H1 (cell line): ENCODE data around the gene SQOR. TPM values are rescaled to one million over a fixed set of nuclear protein-coding genes. Genes with fewer than 3 reads are reported as not detected.

Experiments
- CTCF ChIA-PET: fragments of 300-600 bp; sonication (Branson Sonifier 250); formaldehyde crosslinking; loops from one replicate; lab custom pipeline; 2021; ENCODE audit not compliant: partially characterized antibody; lab: Charles Lee
- POLR2A ChIA-PET: fragments of 300-600 bp; sonication (Branson Sonifier 250); formaldehyde crosslinking; loops from one replicate; lab custom pipeline; 2021; ENCODE audit warnings: inconsistent platforms; ENCODE audit not compliant: partially characterized antibody; lab: Charles Lee
- DNase-seq, 2 experiments: peaks; one replicate each; pipeline versions ENCODE4 v3.0.0 to v3.0.0-alpha.2; 2010 to 2022; ENCODE audit warnings: low spot score in 2 of 2, low read depth in 1 of 2, mixed read lengths in 1 of 2
- FAIRE-seq: peaks from 2 replicates; lab custom pipeline; 2011; peaks lifted over from hg19 to GRCh38; lab: Jason Lieb, UNC
- H2AFZ ChIP-seq: 2 replicates; pipeline ENCODE4 v1.8.1; 2012; ENCODE audit warnings: low read length, inconsistent platforms
- H2AK5ac ChIP-seq: 2 replicates; pipeline ENCODE4 v1.6.1; 2013; ENCODE audit warnings: low read depth, low read length
- H2BK120ac ChIP-seq: replicated peaks from 2 replicates; pipeline ENCODE3; 2013; ENCODE audit warnings: low read depth, low read length, inconsistent platforms
- H2BK12ac ChIP-seq: 2 replicates; pipeline ENCODE4 v1.6.1; 2013; ENCODE audit warnings: low read depth, low read length
- H2BK15ac ChIP-seq: 2 replicates; pipeline ENCODE4 v1.6.1; 2013; ENCODE audit warnings: low read length
- H2BK20ac ChIP-seq: 2 replicates; pipeline ENCODE4 v1.6.1; 2013; ENCODE audit warnings: low read length
- H2BK5ac ChIP-seq: 2 replicates; pipeline ENCODE4 v1.6.1; 2013; ENCODE audit warnings: low read depth, low read length
- H3K14ac ChIP-seq: 2 replicates; pipeline ENCODE4 v1.6.1; 2013; ENCODE audit warnings: inconsistent platforms; ENCODE audit not compliant: insufficient read length
- H3K18ac ChIP-seq: 2 replicates; pipeline ENCODE4 v1.6.1; 2013; ENCODE audit warnings: low read length; ENCODE audit errors: extremely low read depth
- H3K23ac ChIP-seq: 2 replicates; pipeline ENCODE4 v1.6.1; 2013; ENCODE audit warnings: inconsistent platforms; ENCODE audit not compliant: insufficient read length
- H3K23me2 ChIP-seq: 2 replicates; pipeline ENCODE4 v1.6.1; 2013; ENCODE audit warnings: low read depth, low read length
- H3K27ac ChIP-seq: 2 replicates; pipeline ENCODE4 v1.6.1; 2011; ENCODE audit warnings: low read depth, low read length, inconsistent platforms
- H3K27me3 ChIP-seq, 4 experiments: replicated peaks in 1 of 4; 1 replicate in 1 of 4; 2 replicates in 3 of 4; pipeline versions ENCODE4 v1.6.1 to v1.8.1; 2011 to 2013; ENCODE audit warnings: low read length in 3 of 4, mild to moderate bottlenecking in 3 of 4, inconsistent platforms in 2 of 4, mixed read lengths in 2 of 4, moderate library complexity in 1 of 4; ENCODE audit not compliant: control insufficient read depth in 3 of 4, insufficient read depth in 3 of 4; ENCODE audit errors: extremely low read depth in 1 of 4
- H3K36me3 ChIP-seq, 4 experiments: 2 replicates each; pipeline versions ENCODE4 v1.6.1 to v1.8.1; 2011 to 2013; ENCODE audit warnings: mild to moderate bottlenecking in 4 of 4, low read length in 3 of 4, moderate library complexity in 2 of 4, control low read depth in 1 of 4, inconsistent platforms in 1 of 4; ENCODE audit not compliant: insufficient read depth in 4 of 4, control insufficient read depth in 2 of 4
- H3K4ac ChIP-seq: replicated peaks from 2 replicates; pipeline ENCODE3; 2013; ENCODE audit warnings: low read length, low read depth, mixed read lengths, inconsistent platforms; ENCODE audit not compliant: insufficient read length
- H3K4me1 ChIP-seq, 4 experiments: replicated peaks in 1 of 4; 1 replicate in 1 of 4; 2 replicates in 3 of 4; pipeline versions ENCODE4 v1.6.1 to v1.8.1; 2011 to 2013; ENCODE audit warnings: low read length in 3 of 4, inconsistent platforms in 2 of 4, mixed read lengths in 1 of 4; ENCODE audit not compliant: insufficient read depth in 4 of 4, control insufficient read depth in 3 of 4
- H3K4me2 ChIP-seq, 2 experiments: 2 replicates each; pipeline versions ENCODE4 v1.6.1 to v1.8.1; 2011 to 2013; ENCODE audit warnings: low read depth in 2 of 2, low read length in 2 of 2, control low read depth in 1 of 2, inconsistent platforms in 1 of 2, mild to moderate bottlenecking in 1 of 2; ENCODE audit not compliant: insufficient read depth in 1 of 2
- H3K4me3 ChIP-seq, 4 experiments: fragments of 200-600, 300-600 bp in 1 of 4; sonication (generic), shearing (Covaris generic), sonication (Bioruptor Twin) in 1 of 4; 2 replicates each; pipeline versions ENCODE4 v1.5.1 to v1.8.1; 2011 to 2016; ENCODE audit warnings: low read length in 4 of 4, low read depth in 3 of 4, control low read depth in 2 of 4, inconsistent platforms in 2 of 4, mild to moderate bottlenecking in 2 of 4, mixed read lengths in 1 of 4, moderate library complexity in 1 of 4; ENCODE audit not compliant: insufficient read depth in 2 of 4; ENCODE audit errors: extremely low read depth in 1 of 4
- H3K56ac ChIP-seq: replicated peaks from 2 replicates; pipeline ENCODE3; 2013; ENCODE audit warnings: low read depth, mild to moderate bottlenecking, mixed read lengths, low read length, inconsistent platforms; ENCODE audit not compliant: insufficient read length
- H3K79me1 ChIP-seq: 2 replicates; pipeline ENCODE4 v1.6.1; 2013; ENCODE audit warnings: low read depth, low read length, control low read depth
- H3K79me2 ChIP-seq, 2 experiments: 2 replicates each; pipeline versions ENCODE4 v1.6.1 to v1.8.1; 2012 to 2013; ENCODE audit warnings: low read length in 2 of 2, mild to moderate bottlenecking in 2 of 2, inconsistent platforms in 1 of 2; ENCODE audit not compliant: insufficient read depth in 2 of 2, control insufficient read depth in 1 of 2
- H3K9ac ChIP-seq, 4 experiments: replicated peaks in 1 of 4; 1 replicate in 1 of 4; 2 replicates in 3 of 4; pipeline versions ENCODE4 v1.6.1 to v1.8.1; 2011 to 2013; ENCODE audit warnings: low read depth in 3 of 4, low read length in 3 of 4, control low read depth in 2 of 4, mild to moderate bottlenecking in 2 of 4, moderate library complexity in 2 of 4, inconsistent platforms in 1 of 4; ENCODE audit errors: extremely low read depth in 1 of 4
- H3K9me3 ChIP-seq, 2 experiments: 2 replicates each; pipeline versions ENCODE4 v1.6.1 to v1.8.1; 2012 to 2013; ENCODE audit warnings: mild to moderate bottlenecking in 2 of 2, moderate library complexity in 2 of 2, control low read depth in 1 of 2, inconsistent platforms in 1 of 2, low read depth in 1 of 2, low read length in 1 of 2, mixed read lengths in 1 of 2; ENCODE audit not compliant: insufficient read depth in 2 of 2
- H4K20me1 ChIP-seq, 2 experiments: replicated peaks in 1 of 2; 2 replicates each; pipeline versions ENCODE3 to v1.8.1; 2011 to 2013; ENCODE audit warnings: inconsistent platforms in 2 of 2, low read length in 2 of 2, mild to moderate bottlenecking in 1 of 2; ENCODE audit not compliant: insufficient read depth in 2 of 2, control insufficient read depth in 1 of 2
- H4K5ac ChIP-seq: 2 replicates; pipeline ENCODE4 v1.6.1; 2013; ENCODE audit warnings: low read length, low read depth, mixed read lengths, inconsistent platforms; ENCODE audit not compliant: insufficient read length
- H4K8ac ChIP-seq: 2 replicates; pipeline ENCODE4 v1.8.0; 2013; ENCODE audit warnings: mild to moderate bottlenecking, moderate library complexity, low read length, inconsistent platforms; ENCODE audit not compliant: insufficient read depth; ENCODE audit errors: extremely low read depth
- H4K91ac ChIP-seq: replicated peaks from 2 replicates; pipeline ENCODE3; 2013; ENCODE audit warnings: low read length, mixed read lengths, inconsistent platforms; ENCODE audit not compliant: insufficient read length
- BACH1 ChIP-seq: IDR thresholded peaks from 2 replicates; pipeline ENCODE4 v1.6.1; 2012; ENCODE audit warnings: low read length, improper control_type of control experiment
- GTF2F1 ChIP-seq: IDR thresholded peaks from 2 replicates; pipeline ENCODE4 v1.6.1; 2012; ENCODE audit warnings: low read depth, low read length, improper control_type of control experiment, borderline replicate concordance
- POU5F1 ChIP-seq: IDR thresholded peaks from 2 replicates; pipeline ENCODE4 v1.6.1; 2011; ENCODE audit warnings: low read depth, mild to moderate bottlenecking, low read length, moderate library complexity
- WGBS, 2 experiments: shearing (Covaris generic) in 1 of 2; methylation state at CpG; one replicate each; pipeline versions ENCODE4 v1.1.6 to v1.1.7; 2013 to 2015; ENCODE audit warnings: low lambda C conversion rate in 2 of 2, mixed read lengths in 2 of 2, inconsistent platforms in 1 of 2, low coverage in 1 of 2, missing lambda C conversion rate in 1 of 2; ENCODE audit not compliant: insufficient replicate concordance in 2 of 2, insufficient coverage in 1 of 2, insufficient read length in 1 of 2; ENCODE audit errors: extremely low coverage in 1 of 2, missing lambda C conversion rate in 1 of 2; 5-methylcytosine and 5-hydroxymethylcytosine counted together
- polyA plus RNA-seq, 7 experiments: library from polyadenylated mRNA; depleted of rRNA in 3 of 7; stranded (reverse) in 5 of 7; unstranded in 2 of 7; fragments of >200 nt in 5 of 7; fragments of 200-250 nt in 2 of 7; gene quantifications; 1 replicate in 5 of 7; 2 replicates in 1 of 7; 4 replicates in 1 of 7; pipeline versions ENCODE4 v1.2.1 to v1.2.3, GENCODE V29; 2011 to 2013; ENCODE audit warnings: missing spikeins in 2 of 7, mixed read lengths in 2 of 7
- total RNA-seq: library from RNA; stranded (reverse); fragmentation: NEBNext Ultra II Directional; extraction: Animal tissue kit (Norgen Biotek cat#: 25700); gene quantifications from 2 replicates; pipeline ENCODE4 v1.2.1, GENCODE V29; 2021

Gene SQOR
- total and polyA plus RNA-seq, 2 of the 8 experiments (the other 6 are each of a cell fraction or from before 2014, with no cell fraction given) = 0.20 to 0.22 TPM

GRCh38 chr15:45628136-45628535, 6.7 kb upstream of the SQOR start:
- CTCF ChIA-PET = interaction anchor here (1.1 to 1.4 kb wide), 2 partner anchors 23 to 171 kb away, joined by 3 to 4 read pairs; no protein-coding TSS in a partner anchor
- no peak overlapping the region for H3K14ac ChIP-seq
- no peaks in the 10 kb centered on the region for H3K4me1 ChIP-seq
- H3K27me3 ChIP-seq = peaks cover 0 to 3% (median under 1%) of the 10 kb centered on the region in 4 experiments; a peak in 4 of 7 replicates
- POLR2A ChIA-PET = no interaction called here
- H2BK15ac ChIP-seq = no peak overlapping the region
- no peak overlapping the region for H3K56ac ChIP-seq
- H3K4me2 ChIP-seq = no peak overlapping the region
- H3K4me3 ChIP-seq = no peak overlapping the region
- no peak overlapping the region for H3K4ac ChIP-seq
- no peaks in the 10 kb centered on the region for H3K23me2 ChIP-seq
- TF ChIP-seq BACH1 (no peak), POU5F1 (no peak), GTF2F1 (no peak)
- TF ChIP-seq, all 59 proteins: peak for 0
- Histone ChIP-seq H2AK5ac (no peak overlapping the region), H3K79me2 (no peaks in the 10 kb centered on the region), H3K36me3 (no peaks in the 10 kb centered on the region), H3K9ac (no peak overlapping the region), H2BK120ac (no peak overlapping the region), H2BK12ac (no peak overlapping the region), H2AFZ (no peak overlapping the region), H3K79me1 (no peaks in the 10 kb centered on the region), H3K9me3 (peaks cover 5% of the 10 kb centered on the region in 2 experiments; a peak in 2 of 4 replicates), H4K20me1 (no peaks in the 10 kb centered on the region), H2BK20ac (no peak overlapping the region), H3K18ac (no peak overlapping the region), H4K8ac (no peak overlapping the region), H3K23ac (no peak overlapping the region), H4K91ac (no peak overlapping the region), H4K5ac (no peak overlapping the region), H3K27ac (no peak overlapping the region), H2BK5ac (no peak overlapping the region)
- DNase-seq = no peak
- no peak for FAIRE-seq
- 88% methylated on average over 7 of the region's 7 CpGs; no CpG with 5 or more reads in 1 of the 2 experiments for WGBS, 2 experiments
